GM18499 (cell line): ENCODE results near the gene HMGCS2.
"Not testable (repeated sequence)": the region's sequence is repeated elsewhere in the genome, so short reads cannot be mapped to it uniquely, and the experiment has no call there.

ENCODE experiments used
- ATAC-seq: cut with Tn5 transposase; IDR thresholded peaks from one replicate; pipeline ENCODE4 v1.9.1; 2021; ENCODE audit warnings: moderate number of reproducible peaks; ENCODE audit not compliant: insufficient read depth, unreplicated experiment

HMGCS2 gene

DNA sequence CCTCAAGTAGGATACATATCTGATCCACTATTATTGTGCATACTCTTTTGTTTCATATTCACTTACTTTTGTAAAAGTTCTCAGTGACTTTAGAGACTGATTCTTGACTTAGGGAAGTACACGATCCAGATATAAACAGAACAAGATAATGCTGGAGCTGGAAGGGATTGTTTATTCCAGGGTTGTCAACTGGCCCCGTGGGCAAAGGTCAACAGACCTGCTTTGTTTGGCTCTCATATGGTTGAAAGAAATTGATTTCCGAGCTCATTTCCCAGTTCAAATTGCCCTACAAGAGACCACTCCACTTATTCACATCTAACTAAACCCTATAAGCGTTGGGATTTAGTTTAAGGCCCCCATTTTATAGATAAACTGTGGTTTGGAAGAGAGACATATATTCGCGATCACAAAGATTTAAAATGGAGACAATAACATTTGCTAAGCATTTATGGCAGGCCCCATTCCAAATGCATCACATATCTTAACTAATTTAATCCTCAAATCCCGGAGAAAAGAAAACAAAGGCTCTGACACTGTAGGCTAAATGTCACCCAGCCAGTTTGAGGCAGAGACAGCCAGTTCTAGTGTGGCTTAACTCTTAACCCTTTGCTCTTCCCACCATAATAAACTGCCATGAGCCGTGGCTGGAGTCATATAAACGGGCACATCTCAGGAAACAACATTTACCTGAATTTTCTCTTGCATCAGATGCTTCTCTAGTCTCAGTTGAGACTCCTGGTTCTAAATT, 21.9 kb upstream of the HMGCS2 start:
- no peak for ATAC-seq

DNA sequence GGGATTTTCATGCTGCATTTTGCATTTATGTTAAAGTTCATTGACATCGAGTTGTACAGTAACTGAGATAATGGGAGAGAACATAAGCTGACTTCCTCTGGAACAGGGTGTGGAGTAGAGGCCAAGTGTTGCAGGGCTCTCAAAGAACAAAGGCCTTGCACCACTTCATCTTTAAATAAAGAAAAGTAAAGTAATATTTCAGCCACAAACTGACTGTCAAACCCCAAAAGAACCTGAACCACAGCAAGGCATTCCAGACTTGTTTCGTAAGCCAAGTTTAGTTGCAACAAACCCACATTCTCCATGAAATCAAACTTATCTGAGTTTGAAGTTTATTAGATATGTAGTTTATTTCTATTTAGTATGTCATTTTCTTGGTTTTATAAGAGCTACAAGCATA, 19.1 kb upstream of the HMGCS2 start:
- ATAC-seq = no peak

DNA sequence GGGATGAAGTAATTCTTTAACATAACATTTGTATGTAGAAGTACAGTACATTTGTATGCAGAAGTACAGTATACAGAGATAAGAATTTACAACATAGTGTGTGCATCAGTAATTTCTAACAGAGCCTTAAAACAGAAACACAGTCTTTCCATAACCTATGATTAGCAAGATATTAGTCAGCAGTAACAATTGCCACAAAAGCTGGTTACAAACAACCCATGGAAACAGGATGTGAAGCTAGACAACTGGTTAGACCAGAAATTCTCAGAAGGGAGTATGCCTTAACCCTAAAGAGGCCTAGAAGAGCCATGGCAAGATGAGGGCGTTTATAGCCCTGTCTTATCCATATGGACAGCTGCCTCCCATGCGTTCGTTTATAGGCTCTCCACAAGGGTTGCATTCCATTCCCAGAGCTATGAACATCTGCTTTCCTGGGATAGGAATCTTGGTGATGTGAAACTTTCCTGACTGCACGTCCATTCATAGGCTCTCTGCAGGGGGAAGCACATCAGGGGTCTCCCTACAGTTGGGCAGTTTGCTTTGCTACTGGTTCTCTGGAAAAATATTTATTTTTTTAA, 17.9 kb upstream of the HMGCS2 start:
- ATAC-seq = not testable (repeated sequence)

DNA sequence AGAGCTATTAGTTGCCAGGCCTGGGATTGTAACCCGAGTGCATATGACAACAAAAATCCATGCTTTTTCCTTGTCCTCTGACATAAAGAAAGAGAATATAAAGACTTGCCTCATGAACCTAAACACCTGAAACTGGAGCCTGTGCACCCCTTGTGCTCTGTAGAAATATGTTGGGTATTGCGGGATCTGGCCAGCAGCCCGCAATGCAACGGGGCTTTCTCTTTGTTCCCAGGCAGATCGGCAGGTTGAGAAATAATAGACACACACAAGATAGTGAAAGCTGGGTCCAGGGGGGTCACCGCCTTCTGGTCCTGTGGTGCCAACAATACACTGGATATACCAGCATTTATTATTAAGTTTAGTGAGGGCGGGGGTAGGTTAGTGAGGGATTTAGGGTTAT, 17.3 kb upstream of the HMGCS2 start:
- ATAC-seq = not testable (repeated sequence)

DNA sequence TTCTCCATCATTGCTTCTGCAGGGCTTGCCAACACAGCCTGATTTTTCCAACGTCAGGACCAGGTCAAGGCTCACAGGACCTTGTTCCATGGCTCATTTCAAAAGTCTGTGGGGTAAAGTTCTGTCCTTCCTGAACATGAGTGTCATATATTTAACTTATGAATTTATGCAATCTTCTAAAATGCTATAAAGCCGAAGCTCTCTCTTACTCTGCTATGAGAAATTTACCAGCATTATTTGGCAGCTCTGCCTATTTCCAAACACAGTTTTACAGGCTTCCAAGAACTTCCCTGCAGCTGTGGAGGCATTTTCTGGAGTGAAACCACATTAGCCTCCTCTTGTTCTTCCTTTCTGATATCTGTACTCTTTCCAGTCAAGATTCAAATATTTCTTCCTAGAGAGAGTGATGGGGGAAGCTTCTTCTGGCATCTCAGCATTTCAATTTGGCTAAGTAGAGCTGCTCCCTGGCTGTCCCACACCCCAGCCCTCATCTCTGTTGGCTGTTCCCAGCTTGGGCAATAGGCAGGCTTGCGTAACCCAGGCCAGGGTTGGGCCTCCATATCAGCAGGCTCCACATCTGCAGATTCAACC, 15.6 kb upstream of the HMGCS2 start:
- no peak for ATAC-seq

DNA sequence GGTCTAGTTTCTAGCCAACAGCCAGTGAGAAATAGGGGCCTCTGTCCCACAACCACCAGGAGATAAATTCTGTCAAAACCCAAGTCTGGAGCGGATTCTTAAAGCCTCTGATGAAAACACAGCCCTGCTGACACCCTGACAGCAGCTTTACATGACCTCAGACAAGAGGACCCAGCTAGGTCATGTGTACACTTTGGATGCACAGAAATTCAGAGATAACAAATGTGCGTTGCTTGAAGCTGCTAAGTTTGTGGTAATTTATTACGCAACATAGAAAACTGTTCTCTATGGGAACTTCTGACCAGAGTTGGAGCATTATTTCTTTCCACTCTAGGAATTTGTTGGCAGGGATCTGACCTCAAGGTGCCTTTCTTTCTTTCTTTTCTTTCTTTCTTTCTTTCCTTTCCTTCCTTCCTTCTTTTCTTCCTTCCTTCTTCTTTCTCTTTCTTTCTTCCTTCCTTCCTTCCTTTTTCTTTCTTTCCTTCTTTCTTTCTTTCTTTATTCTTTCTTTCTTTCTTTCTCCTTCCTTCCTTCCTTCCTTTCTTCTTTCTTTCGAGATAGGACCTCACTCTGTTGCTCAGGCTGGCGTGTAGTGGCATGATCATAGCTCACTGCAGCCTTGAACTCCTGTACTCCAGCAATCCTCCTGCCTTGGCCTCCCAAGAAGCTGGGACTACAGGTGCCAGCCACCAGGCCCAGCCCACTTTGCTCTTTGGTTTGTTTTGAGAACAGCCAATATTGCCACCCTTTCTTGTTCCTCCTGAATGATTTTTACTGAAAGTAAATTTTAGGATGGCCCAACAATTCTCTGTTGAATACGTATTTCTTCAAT, 14.9 kb upstream of the HMGCS2 start:
- no peak for ATAC-seq

DNA sequence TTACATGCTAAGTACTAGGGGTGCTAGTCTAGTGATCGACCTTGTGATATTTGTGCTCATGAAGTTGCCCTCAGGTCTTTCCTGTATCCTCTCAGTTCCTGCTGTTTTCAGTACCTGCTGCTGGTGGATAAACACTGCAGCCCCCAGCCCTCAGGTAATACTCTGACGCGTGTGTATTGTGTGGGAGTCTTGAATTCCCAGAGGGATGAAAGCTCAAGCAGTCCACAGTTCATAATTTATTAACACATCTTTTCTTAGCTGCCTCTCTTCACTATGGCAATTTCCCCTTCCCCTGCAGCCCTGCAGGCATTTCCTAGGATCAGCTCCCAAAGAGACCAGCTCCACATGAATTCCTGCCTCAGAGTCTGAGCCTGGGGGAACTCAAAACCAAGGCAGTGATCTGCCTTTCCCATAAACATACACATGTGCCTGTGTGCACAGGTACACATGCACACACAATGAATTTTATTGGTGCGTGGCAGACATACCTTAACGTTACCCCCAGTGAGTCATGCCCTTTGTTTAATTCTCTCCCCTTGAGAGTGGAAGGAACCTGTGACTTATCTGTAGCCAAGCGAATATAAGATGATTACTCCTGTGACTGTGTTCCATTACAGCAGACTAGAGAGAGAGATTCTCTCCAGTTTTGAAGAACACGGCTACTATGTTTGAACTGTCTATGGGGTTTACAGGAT, 14.1 kb upstream of the HMGCS2 start:
- ATAC-seq = no peak

DNA sequence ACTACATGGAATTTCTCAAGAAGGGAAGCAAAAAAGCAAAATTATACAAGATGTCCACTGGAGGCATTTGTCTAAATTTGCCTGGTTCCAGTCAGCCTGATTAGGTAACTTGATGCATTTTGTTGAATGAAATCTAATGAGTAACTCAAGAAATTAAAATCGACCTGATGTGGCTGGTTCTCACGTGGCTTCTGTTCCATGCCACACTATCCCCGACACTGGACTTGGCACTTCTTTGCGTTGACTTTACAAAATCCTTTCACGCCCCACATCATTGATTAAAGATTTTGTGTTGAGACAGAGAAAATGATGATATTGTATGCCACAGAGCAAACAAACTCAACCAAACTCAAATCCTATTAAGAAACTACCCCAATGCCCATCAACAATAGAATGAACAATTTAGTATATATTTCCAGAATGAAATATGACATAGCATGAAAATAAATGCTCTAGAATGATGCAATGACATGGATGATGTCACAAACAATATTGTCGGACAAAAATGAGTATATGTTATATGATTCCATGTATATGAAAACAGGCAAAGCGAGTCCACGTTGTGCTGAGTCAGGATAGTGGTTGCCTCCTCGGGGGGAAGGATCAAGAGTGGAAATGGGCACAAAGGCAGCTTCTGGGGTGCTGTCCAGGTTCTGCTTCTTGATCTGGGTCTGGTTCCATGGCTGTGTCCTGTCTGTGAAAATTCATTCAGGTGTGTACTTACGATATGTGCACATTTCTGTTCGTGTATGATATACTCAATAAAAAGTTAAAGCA, 12.9 kb upstream of the HMGCS2 start:
- ATAC-seq = no peak

DNA sequence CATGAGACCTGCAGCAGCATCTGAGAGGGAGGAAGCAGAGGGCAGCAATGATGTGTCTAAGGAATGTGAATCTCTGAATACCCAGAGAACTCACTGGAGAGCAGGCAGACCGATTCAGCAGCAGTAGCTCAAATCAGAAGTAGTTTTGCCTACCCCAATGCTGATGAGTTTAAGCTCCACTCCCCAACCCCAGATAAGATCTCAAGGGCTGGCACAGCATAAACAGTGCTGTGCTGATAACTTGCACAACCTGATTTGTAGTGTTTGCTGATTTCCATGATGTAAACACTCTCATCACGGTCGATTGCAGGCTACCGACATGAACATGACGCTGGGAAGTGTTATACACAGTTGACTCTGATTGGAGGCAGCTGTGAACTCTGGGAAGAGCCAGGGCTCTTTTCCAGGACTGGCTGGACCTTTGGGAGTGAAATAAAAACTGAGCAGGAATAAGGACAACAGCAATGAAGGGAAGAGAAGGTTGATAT, 11.2 kb upstream of the HMGCS2 start:
- no peak for ATAC-seq

DNA sequence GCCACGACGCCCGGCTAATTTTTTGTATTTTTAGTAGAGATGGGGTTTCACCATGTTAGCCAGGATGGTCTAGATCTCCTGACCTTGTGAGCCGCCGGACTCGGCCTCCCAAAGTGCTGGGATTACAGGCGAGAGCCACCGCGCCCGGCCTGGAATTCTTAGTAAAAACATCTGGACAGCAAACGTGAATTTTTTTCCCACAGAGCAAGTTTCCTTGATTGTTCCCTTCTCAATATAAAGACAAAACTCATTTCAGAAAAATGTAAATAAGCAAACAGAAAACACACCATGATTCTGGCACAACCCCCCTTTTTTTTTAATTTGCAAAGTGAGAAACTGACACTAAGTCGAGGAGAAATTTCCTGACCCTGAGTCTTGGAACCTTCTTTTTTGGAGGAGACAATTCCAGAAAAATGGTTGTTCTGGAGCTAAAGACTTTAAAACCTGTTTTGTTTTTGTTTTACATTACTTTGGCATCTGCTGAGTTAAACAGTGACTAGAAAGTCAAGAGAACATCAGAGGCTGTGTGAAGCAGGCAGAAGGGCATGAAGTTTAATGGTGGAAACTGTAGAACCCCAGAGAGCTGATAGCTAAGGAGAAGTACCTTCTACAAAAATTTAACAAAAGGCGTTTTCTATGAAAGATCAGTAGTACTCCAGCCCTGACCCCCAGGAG, 10.3 kb upstream of the HMGCS2 start:
- ATAC-seq = no peak

DNA sequence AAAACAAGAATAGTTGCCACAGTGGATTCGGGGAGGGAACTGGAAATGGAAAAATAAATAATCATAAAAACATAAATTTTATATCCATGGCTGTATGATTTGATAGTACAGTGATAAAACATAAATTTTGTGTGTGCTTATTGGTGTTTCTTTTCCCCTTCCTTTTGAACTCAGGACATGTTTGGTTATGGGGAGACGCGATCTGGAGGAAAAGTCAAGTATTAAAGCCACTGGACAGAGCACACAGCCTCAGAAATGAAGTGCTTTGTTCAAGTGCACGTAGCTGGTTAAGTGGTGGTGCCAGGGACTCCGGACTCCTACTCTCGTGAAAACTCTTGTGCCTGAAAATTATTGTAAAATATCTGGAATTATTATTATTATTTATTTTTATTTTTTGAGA, 9.7 kb upstream of the HMGCS2 start:
- ATAC-seq = no peak

DNA sequence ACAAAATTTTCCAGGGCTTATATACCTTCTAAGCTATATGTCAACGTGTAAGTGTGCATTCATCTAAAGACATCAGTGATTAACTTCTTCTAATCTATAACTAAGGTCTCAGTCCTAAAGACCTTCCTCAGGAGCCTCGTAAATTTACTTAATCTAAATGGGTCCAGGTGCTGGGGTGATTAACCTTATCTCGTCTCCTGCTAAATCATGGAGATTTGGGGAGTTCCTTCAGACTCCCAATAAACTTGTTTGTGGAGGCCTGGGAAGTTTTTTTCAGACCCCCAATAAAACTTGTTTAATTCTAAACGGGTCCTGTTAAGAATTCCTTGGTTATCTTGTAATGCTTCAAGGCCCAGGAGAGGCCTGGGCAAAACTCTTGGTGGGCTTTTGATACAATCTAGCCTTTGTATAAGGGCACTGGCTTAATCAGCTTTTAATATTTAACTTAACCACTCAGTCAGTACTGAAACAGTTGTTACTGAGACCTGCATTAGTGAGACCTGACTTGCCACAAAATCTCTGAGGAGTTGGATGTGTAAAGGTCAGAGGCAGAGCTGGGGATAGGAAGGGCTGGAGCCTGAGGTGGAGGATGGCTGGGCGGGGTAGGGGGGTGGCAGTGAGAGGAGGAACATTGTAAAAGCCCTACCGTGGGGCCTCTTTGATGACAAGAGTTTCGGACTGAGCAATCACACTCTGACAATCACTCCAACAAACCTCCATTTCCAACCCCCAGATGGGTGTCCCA, 6.2 kb upstream of the HMGCS2 start:
- no peak for ATAC-seq

DNA sequence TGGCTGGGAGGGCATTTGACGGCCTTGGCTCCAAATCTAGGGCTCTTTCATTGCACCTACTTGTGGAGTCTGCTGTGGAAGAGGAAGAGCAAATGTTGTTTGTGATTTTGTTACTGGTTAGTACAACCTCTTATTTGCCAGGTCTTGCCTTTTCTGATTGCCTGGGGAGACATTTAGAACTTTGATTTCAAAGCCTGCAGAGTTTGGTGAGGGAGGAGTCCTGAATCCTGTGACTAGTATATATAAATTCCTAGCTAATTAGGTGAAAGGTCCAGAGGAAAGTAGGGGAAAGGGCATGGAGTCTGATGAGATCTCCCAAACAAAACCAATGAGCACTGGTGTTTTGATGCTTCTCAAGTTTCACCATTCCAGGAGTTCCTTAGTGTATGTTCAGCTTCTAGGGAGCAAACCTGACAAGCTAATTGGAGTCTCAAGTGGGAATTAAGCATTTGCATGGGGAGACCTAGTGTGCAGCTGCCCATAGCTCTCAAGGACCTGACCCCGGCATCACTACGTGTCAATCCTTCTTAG, 5.1 kb upstream of the HMGCS2 start:
- no peak for ATAC-seq

DNA sequence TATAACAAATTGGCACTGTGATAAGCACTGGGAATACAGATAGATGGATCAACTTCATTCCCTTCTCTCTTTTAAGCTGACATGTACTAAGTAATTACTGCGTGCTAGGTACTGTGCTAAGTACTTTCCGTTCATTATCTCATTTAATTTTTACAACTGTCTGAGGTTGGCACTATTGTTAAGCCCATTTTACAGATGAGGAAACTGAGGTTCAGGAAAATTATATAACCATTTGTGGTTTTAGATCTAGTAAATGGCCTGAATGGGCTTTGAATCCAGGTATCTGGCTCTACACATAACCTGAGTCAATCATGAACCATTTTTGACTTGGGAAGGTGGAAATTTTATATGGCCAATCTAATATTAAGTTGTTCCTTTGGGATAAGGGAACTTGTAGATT, 3.6 kb upstream of the HMGCS2 start:
- ATAC-seq = no peak

DNA sequence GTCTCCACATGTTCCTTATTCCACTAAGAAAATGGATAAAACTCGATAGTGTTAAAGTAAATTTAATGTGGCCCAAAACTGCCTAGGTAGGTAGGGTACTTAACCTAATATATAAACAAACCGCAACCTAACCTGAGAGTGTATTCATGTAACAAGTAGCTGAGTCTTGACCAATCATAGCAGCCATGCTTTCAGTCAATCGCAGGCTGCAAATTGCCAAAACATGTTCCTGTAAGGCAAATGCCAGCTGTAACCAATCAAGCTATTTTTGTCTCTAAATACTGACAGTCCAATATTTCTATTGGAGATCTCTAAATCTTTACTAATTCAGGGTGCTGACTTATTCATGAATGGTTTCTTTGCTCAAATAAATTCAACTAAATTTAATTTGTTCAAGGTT, 3.1 kb upstream of the HMGCS2 start:
- ATAC-seq = no peak

DNA sequence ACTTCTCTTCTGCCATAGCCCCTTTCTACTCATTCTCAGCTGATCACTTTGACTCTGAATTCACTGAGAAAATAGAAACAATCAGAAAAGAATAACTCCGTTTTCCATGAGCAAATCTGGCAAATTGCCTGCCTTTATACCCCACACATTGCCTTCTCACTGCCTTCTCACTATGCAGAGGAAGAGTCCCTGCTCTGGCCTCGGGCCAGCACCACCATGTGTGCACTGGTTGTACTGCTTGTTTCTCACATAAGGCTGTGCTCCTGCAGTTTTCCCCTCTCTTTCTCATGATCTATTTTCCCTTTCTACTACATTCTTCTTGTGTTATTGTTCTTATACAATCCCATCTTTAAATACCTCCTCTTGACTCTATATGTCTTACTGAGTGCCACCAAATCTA, 2.3 kb upstream of the HMGCS2 start:
- no peak for ATAC-seq

DNA sequence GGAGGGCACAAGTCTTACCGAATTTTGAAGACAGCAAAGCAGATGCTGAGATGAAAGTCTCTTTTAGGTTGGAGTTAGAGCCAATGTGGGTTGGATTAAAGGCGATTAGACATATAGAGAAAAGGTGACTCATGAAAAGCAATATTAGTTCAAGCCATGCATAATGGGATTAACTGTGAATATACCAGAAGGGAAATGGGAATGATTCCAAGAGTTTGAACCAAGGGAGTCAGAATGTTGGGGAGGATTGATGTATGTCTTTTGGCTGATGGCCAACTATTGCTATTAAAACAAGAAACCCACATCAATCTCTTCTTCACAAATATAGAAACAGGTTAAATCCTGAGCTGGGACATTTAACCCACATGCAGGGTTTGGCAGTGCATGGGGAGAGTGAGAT, 1.2 kb downstream of the HMGCS2 start:
- no peak for ATAC-seq

DNA sequence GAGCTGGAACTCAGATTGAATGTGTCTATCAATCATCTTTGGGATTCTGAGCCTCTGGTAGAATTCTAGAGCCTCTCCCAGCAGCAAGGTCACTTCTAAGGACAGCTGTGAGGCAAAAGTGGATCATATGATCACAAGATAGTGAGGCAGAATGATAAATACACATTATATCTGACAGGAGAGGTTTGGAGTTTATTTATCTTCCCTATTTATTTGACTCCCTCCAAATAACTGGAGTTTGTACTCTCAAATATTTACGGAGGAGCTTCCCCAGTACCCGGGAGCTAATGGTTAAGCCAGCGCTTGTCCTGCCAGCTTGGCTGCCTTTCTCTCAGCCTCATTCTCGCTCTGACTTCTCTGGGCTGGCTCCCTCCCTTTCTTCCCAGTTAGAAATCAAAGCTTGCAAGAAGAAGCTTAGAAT, 2.3 kb downstream of the HMGCS2 start:
- ATAC-seq = no peak
